Epidermal melanocyte (primary cell): ENCODE results near the gene DACH2.

ENCODE experiments used
- DNase-seq: peaks from one replicate; pipeline ENCODE4 v3.0.0; 2011; ENCODE audit warnings: low spot score; ENCODE audit not compliant: insufficient read length

The DACH2 gene

GRCh38 chrX:86295293-86295692 is 147.0 kb downstream of the DACH2 start:
- no peak for DNase-seq

- DNase-seq = no peak
Observed at GRCh38 chrX:86322913-86323312, 174.7 kb downstream of the DACH2 start.

GRCh38 chrX:86329174-86329573 is 180.9 kb downstream of the DACH2 start:
- DNase-seq = no peak

- no peak for DNase-seq
Observed at GRCh38 chrX:86348669-86349068, 200.4 kb downstream of the DACH2 start.

DNA sequence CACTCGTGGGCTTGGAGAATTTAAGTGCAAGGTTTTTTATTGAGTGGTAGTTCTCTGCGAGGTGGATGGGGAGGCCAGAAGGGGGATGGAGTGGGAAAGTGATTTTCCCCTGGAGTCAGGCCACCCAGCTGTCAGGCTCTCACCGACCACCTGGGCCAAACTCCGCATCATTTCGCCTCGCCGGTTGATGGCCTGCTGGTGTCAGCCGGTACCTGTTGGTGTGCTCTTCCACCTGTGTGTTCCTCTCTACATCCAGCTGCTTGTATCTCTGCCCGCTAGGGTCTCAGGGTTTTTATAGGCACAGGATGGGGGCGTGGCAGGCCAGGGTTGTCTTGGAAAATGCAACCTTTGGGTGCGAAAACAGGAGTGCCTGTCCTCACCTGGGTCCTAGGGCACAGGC is 200.9 kb downstream of the DACH2 start:
- no peak for DNase-seq

DNA sequence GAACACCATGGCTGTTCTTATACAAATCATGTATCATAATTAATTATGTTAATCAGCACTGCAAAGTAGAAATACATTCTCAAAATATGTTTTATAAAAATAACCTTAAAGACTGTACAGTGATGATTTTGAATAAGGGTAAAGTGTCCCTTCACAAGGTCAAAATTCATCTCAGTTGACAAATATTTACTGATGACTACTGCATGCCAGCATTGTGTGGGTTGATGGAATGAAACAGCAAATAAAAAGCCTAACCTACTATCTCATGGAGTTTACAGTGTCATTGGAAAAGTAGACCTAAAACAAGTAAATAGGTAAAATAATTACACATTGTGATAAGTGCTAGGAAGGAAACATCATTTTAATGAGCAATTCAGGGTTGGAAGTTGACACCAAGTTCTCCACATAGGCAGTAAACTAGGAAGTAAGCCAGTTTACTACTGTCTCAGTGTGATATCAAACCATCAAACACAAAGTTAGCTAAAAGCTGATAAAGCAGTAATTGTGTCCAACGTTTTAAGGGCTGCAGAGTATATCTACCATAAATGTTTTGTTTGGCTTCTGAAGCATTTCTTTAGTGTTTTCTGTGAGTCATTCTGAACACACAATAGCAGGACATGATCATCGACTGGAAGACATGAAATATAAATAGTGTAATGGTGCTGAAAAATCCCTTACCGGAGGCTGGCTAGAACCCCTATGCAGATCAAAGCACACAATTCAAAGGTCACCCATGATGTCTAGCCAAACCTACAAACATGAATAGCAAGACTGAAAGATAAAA is 221.8 kb downstream of the DACH2 start:
- no peak for DNase-seq

DNA sequence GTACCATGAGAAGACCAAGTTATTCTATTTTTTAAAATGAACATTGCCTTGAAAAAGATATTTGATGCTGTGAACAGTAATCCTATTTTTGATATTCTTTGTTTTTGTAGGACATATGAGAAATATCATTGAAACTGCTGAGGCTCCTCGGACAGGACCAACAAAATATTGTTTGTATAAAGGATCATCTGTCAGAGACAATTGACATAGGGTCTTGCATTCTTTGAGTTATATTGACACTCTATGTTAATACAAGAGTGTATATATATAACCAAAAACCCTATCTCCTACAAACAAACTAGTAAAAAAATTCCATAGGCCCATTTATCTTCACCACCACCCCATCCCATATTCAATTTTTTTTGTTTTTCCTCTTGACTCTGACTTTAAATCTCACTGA is 222.7 kb downstream of the DACH2 start:
- DNase-seq = no peak

DNA sequence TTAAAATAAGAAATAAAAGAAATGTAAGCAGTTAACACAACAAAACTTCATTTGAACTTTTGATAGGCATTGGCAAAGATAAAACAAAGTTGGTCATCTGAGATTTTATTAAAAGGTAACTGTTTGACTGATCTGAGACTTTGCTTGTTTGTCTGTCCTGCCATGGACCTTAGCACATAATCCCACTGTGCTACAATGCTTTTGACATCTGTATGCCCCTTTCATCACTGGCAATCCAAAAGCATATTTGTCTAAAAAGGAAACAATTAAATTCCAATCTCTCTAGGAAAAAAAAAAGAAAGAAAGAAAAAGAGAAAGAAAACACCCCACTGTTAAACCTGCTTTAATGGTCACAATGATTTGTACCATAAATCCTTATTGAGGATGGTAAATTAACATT is 231.0 kb downstream of the DACH2 start:
- DNase-seq = no peak

GRCh38 chrX:86383681-86384540 is 235.7 kb downstream of the DACH2 start:
- DNase-seq = no peak

- no peak for DNase-seq
Observed at GRCh38 chrX:86407371-86407770, 259.1 kb downstream of the DACH2 start.

DNA sequence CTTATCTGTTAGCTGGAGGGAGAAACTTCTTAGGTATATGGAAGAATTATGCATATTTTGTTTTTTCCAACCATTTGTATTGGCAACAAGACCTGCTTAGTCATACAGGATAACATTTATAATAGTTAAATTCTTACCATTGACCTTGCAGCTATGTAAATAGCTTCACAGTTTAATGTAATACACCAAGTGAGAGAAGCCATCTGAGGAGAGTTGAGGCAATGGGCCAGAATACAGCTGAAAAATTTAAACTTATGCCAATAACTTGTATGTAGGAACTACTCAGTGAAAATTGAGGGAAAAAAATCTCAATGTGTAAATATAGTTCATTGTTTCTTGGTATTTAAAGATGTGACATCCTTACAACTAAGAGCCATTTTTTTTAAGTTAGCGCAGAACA is 273.5 kb downstream of the DACH2 start:
- DNase-seq = no peak

DNA sequence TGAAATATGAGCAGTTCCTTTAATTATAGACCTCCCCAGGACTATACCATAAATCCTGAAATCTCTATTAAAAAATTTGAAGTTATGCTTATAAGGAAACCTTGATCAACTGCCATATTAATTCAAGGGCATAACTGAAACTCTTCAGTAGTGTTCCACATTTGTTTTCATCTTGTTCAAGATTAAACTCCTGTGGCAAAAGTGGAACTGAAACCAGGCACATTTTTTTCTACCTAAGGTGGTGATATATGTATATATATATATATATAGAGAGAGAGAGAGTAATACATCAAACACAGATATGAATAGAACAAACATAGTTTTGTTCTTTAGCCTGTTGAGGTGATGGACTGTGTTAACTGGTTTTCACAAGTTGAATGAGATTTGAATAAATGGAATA is 287.9 kb downstream of the DACH2 start:
- no peak for DNase-seq

GRCh38 chrX:86455495-86455894 is 307.2 kb downstream of the DACH2 start:
- DNase-seq = no peak

DNA sequence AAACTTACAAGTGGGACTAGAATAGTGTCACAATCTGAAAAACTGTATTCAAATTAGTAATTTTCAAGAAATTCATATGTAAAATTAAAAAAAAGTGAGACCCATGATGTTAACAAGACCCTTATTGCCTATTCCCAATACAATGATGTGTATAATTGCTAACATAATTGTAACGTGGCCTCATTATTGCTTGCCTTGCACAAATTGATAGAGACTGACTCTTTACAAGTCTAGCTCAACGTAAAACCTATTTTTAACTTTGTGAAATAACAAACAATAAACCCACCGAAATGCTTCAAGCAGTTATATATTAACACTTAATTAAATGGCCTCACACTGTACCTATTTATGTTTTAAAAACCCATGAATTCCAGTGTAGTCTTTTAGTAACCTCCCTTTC is 312.5 kb downstream of the DACH2 start:
- DNase-seq = no peak

- DNase-seq = no peak
Observed at GRCh38 chrX:86504297-86504696, 356.0 kb downstream of the DACH2 start.

DNA sequence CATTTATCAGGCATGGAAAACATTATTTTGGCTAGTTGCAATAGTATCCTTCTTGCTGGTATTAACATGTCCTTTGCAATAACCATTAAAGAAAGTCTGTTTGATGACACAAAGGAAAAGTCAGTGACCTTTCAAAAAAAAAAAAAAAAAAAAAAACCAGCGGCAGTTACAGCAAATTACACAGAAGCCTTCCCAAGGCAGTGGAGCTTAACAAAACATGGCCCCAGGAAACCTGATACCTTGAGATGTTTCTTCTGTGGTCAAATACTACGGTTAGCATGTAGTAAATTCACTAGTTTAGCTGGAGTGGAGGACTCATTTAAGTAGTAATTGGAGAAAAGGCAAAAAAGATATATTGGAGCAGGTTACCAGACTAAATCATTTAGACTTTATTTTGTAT is 359.1 kb downstream of the DACH2 start:
- DNase-seq = no peak

GRCh38 chrX:86579777-86580176 is 431.5 kb downstream of the DACH2 start:
- no peak for DNase-seq

DNA sequence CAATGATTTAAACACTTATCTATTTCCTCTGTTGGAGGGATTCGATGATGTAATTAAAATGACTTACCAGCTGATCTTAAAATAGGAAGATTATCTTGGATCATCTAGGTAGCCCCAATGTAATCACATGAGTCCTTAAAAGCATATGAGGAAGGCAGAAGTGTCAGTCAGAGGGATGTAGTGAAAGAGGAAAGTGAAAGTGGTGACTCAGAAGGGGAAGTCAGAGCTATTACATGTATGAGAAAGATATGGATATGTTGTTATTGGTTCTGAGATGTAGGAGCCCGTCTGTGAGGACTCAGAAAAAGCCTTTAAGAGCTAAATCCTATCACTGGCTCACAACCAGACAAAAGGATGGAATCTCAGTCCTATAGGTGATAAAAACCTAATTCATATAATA is 456.4 kb downstream of the DACH2 start:
- DNase-seq = no peak

GRCh38 chrX:86696951-86697350 is 548.7 kb downstream of the DACH2 start:
- no peak for DNase-seq

- no peak for DNase-seq
Observed at GRCh38 chrX:86711531-86712180, 563.4 kb downstream of the DACH2 start.

DNA sequence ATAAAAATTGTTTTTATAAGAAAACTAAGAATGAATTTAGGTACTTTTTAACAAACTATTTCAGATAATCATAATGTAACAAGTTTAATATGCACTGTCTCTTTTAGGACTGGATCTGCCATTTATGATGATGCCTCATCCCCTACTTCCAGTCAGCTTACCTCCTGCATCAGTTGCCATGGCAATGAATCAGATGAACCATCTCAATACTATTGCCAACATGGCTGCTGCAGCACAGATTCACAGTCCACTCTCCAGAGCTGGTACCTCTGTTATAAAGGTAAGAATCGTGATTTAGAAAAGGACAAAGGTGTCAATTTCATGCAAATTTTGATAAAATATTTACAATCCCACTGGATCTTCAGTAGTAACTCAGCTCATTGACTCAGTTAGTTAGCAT is 566.2 kb downstream of the DACH2 start:
- no peak for DNase-seq

GRCh38 chrX:86724277-86724676 is 576.0 kb downstream of the DACH2 start:
- no peak for DNase-seq
